Measurements from ENCODE around the gene C2CD2. TPM values are rescaled to one million over a fixed set of nuclear protein-coding genes. Genes with fewer than 3 reads are reported as not detected.
A peak's percentile ranks its signal among the peaks of the same experiment; 100 is the strongest.

The C2CD2 gene
- total and polyA plus RNA-seq, 10 of the 15 experiments (the other 5 are each of a cell fraction or from before 2014, with no cell fraction given) = 2.2 to 30.9 (median 9.9) TPM

GRCh38 chr21:41837756-41838297 is 116.0 kb downstream of the C2CD2 start:
- ChIA-PET RAD21 (ENCODE audit: unreplicated experiment) (no interaction called here), POLR2A (interaction anchor here (0.5 kb wide), 1 partner anchor 118 kb away, joined by 4 read pairs; no protein-coding TSS in a partner anchor), CTCF (interaction anchor here (1.9 kb wide), 1 partner anchor 280 kb away, joined by 4 read pairs; no protein-coding TSS in a partner anchor), SMC1A (ENCODE audit: uncharacterized antibody, unreplicated experiment) (interaction anchor here (0.7 to 0.9 kb wide), 3 partner anchors 8 to 270 kb away, joined by 3 read pairs; no protein-coding TSS in a partner anchor)
- no peaks in the 10 kb centered on the region for H3K27me3 ChIP-seq (replicated peaks in 1 of 2; ENCODE audit: control insufficient read depth in 2 of 2, insufficient read depth in 2 of 2, low read length in 1 of 2)
- peaks cover 32% of the 10 kb centered on the region for H3K4me1 ChIP-seq (ENCODE audit: control insufficient read depth, insufficient read depth, low read length)
- H3K4me3 ChIP-seq = no peak overlapping the region
- 52% methylated on average over 7 of the region's 7 CpGs for WGBS (ENCODE audit: insufficient coverage, insufficient replicate concordance, low lambda C conversion rate, missing lambda C conversion rate)
- H4K20me1 ChIP-seq (ENCODE audit: control insufficient read depth, insufficient read depth) = no peaks in the 10 kb centered on the region
- no peak overlapping the region for H3K4me2 ChIP-seq (ENCODE audit: control insufficient read depth, insufficient read depth)
- ATAC-seq (no peak), FAIRE-seq (no peak), DNase-seq (ENCODE audit: low read depth, low spot score) (no peak)
- TF ChIP-seq MEF2A (IDR thresholded peaks at IDR 0.05; ENCODE audit: insufficient read depth, low read depth, low read length) (no peak), RAD51 (IDR thresholded peaks at IDR 0.05) (no peak), ZNF274 (IDR thresholded peaks at IDR 0.05; ENCODE audit: insufficient read depth, insufficient read length) (no peak)
- intact Hi-C loops (cut with micrococcal nuclease; ENCODE audit: unreplicated experiment) (no loop called here), in situ Hi-C loops (cut with MboI) (no loop called here)
- peaks cover 11 to 15% of the 10 kb centered on the region in 2 experiments for H3K36me3 ChIP-seq (ENCODE audit: control insufficient read depth in 2 of 2, insufficient read depth in 2 of 2, low read length in 1 of 2)
- H3K27ac ChIP-seq (ENCODE audit: control insufficient read depth, insufficient read depth) = no peak overlapping the region
- no peaks in the 10 kb centered on the region for H3K79me2 ChIP-seq (ENCODE audit: control insufficient read depth, insufficient read depth, low read length)
- H3K9ac ChIP-seq (ENCODE audit: control insufficient read depth, insufficient read depth, low read length) = no peak overlapping the region
- no peak overlapping the region for H2AFZ ChIP-seq (ENCODE audit: control insufficient read depth, low read depth, low read length)
- no TSS peak for BruUV-seq (replicated peaks)
- no peaks in the 10 kb centered on the region for H3K9me3 ChIP-seq (replicated peaks; ENCODE audit: control insufficient read depth, insufficient read depth, low read length)

- H3K9ac ChIP-seq (ENCODE audit: control insufficient read depth, insufficient read depth, low read length) = no peak overlapping the region
- ChIA-PET CTCF (interaction anchor here (1.0 to 1.9 kb wide), 2 partner anchors 41 to 281 kb away, joined by 3 to 4 read pairs; no protein-coding TSS in a partner anchor), RAD21 (ENCODE audit: unreplicated experiment) (interaction anchor here (1.2 kb wide), 1 partner anchor 26 kb away, joined by 3 read pairs; no protein-coding TSS in a partner anchor), POLR2A (no interaction called here), SMC1A (ENCODE audit: uncharacterized antibody, unreplicated experiment) (no interaction called here)
- H3K27me3 ChIP-seq (replicated peaks in 1 of 2; ENCODE audit: control insufficient read depth in 2 of 2, insufficient read depth in 2 of 2, low read length in 1 of 2) = no peaks in the 10 kb centered on the region
- H3K79me2 ChIP-seq (ENCODE audit: control insufficient read depth, insufficient read depth, low read length) = no peaks in the 10 kb centered on the region
- ATAC-seq (no peak), DNase-seq (ENCODE audit: low read depth, low spot score) (no peak), FAIRE-seq (no peak)
- H2AFZ ChIP-seq (ENCODE audit: control insufficient read depth, low read depth, low read length) = no peak overlapping the region
- intact Hi-C loops (cut with micrococcal nuclease; ENCODE audit: unreplicated experiment) = no loop called here
- 87% methylated on average over 32 of the region's 32 CpGs for WGBS (ENCODE audit: insufficient coverage, insufficient replicate concordance, low lambda C conversion rate, missing lambda C conversion rate)
- H3K36me3 ChIP-seq (ENCODE audit: control insufficient read depth in 2 of 2, insufficient read depth in 2 of 2, low read length in 1 of 2) = peaks cover 18 to 21% of the 10 kb centered on the region in 2 experiments
- no peak overlapping the region for H3K4me3 ChIP-seq
- no peaks in the 10 kb centered on the region for H3K9me3 ChIP-seq (replicated peaks; ENCODE audit: control insufficient read depth, insufficient read depth, low read length)
- in situ Hi-C loops (cut with MboI) = no loop called here
- H3K4me1 ChIP-seq (ENCODE audit: control insufficient read depth, insufficient read depth, low read length) = peaks cover 40% of the 10 kb centered on the region
- no peak for TF ChIP-seq SP1 (IDR thresholded peaks at IDR 0.05; ENCODE audit: low read depth, low read length)
- no peak for TF ChIP-seq PML (IDR thresholded peaks at IDR 0.05; ENCODE audit: low read length)
- TF ChIP-seq NFXL1 (IDR thresholded peaks at IDR 0.05; ENCODE audit: borderline replicate concordance) = no peak
- no peak for TF ChIP-seq WRNIP1 (IDR thresholded peaks at IDR 0.05; ENCODE audit: borderline replicate concordance, low read depth, low read length)
- TF ChIP-seq E2F8 (IDR thresholded peaks at IDR 0.05; ENCODE audit: low read depth, partially characterized antibody) = no peak
- no peak for TF ChIP-seq ZNF207 (IDR thresholded peaks at IDR 0.05; ENCODE audit: borderline replicate concordance)
- TF ChIP-seq GABPA (IDR thresholded peaks at IDR 0.05; ENCODE audit: low read depth) = no peak
- no peak for TF ChIP-seq SIX5 (IDR thresholded peaks at IDR 0.05; ENCODE audit: low read depth, low read length, severe bottlenecking)
- TF ChIP-seq STAT1 (conservative IDR thresholded peaks at IDR 0.05) = no peak
- H3K4me2 ChIP-seq (ENCODE audit: control insufficient read depth, insufficient read depth) = 0 out of 2 replicates have a peak overlapping the region, but pooled peaks have one; percentile 50
- H3K27ac ChIP-seq (ENCODE audit: control insufficient read depth, insufficient read depth) = peak overlapping the region; percentile 28; the same call in 1 of the 2 replicates
- BruUV-seq (replicated peaks) = no TSS peak
- H4K20me1 ChIP-seq (ENCODE audit: control insufficient read depth, insufficient read depth) = no peaks in the 10 kb centered on the region
These were observed 117.4 kb downstream of the C2CD2 start for GRCh38 chr21:41836166-41837015.

Data from GM12878 (cell line).